HG02610 (cell line): Measurements from ENCODE around the gene BTD.

Experiments used
- ATAC-seq: cut with Tn5 transposase; IDR thresholded peaks from one replicate; pipeline ENCODE4 v1.9.1; 2021; ENCODE audit warnings: mild to moderate bottlenecking, moderate library complexity; ENCODE audit not compliant: unreplicated experiment

Gene BTD

DNA sequence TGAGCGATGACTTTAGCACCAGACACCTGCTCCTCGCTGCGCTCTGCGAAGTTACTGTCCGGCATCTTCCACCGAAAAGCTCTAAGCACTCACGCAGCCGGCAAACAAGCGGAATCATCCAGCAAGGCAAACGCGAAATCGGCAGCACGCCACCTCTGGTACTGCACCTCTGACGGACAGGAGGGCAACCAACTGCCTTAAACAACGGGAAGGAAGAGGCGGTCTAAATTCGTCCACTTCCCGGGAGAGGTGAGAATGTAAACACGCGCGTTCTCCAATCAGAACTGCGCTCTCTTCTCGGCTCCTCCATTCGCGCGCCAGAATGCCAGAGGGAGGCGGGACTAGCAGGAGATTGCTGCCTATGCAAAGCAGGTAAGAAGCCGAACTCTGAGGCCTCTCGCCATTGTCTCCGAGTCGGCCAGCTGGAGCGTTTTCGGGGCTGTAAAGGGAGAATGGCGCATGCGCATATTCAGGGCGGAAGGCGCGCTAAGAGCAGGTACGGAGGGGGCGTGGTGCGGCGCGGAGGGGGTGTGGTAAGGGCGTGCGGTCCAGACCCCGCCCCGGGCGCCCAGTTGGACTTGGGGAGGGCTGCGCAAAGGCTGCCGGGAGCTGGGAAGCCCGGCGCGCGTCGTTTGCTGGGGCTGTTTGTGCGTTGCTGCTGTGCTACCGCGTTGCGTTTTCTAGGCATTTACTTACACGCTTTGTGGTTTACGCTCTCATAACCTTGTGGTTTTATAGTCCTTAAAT is at the start of gene BTD, which contains the start of gene HACL1:
TSS of gene BTD (plus strand) at position 347 of the 747 bp plus-strand sequence. CDS start 33,695 bp downstream, outside the sequence.
TSS of gene HACL1 (minus strand) at position 171 of the 747 bp plus-strand sequence. CDS start at position 65, 106 bp downstream.
- peak; percentile 93 for ATAC-seq

GRCh38 chr3:15551902-15552301 is 49.6 kb upstream of the BTD start:
- ATAC-seq, result no peak

DNA sequence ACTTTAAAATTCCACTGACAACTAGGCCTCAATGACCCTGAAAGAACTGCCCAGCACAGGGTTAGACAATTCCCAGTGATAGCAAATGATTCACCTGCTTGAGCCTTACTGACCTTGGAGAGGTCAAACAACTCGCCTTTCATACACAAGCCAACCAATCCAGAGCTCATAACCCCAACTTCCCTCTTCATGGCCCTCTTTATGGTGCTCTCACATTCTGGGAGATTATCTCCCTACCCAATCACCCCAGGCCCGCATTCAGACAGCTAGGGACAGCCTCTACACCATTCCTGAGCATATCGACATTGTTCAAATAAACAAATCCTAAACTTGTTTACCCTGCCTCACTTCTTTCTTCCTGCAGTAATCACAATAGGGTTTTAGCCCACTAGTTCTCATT is 47.8 kb upstream of the BTD start:
- ATAC-seq, result no peak

DNA sequence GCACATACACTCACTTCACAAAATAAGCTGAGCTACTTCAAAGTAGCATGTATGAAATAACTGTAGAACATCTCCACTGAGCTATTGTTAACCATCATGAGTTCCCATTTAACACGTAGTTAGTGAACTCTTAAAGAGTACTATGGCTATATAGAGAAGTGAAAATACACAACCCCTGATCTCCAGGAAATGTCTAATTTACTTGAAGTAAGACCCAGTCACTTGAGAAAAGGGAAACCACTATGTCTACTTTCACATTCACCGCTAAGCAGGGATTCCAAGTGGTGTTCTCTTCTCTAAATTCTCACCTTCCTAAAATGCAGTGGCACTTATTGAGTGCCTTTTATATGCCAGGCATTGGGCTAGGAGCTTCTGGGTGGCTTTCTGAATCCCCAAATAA is 45.0 kb upstream of the BTD start:
- ATAC-seq, result peak; percentile 88

DNA sequence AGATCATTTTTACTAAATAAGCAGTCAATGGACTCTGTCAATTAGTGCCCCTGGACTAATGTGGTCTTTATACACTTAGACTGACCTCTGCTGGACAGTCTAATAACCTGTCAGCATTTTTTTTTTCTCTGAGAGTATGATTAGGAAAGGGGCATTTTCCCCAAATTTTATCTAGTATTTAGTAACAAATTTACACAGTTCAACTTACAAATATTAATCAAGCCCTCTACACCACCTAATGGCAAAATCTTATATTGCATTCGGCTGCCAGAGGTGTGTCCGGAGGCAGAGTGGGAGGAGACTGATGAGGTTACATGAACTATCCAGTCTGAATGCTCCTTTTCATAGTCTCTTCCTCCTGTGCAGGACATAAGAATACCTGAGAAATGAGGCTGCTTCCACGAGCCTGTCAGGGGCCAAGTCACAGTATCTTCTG is 44.0 kb upstream of the BTD start:
- peak; percentile 63 for ATAC-seq

DNA sequence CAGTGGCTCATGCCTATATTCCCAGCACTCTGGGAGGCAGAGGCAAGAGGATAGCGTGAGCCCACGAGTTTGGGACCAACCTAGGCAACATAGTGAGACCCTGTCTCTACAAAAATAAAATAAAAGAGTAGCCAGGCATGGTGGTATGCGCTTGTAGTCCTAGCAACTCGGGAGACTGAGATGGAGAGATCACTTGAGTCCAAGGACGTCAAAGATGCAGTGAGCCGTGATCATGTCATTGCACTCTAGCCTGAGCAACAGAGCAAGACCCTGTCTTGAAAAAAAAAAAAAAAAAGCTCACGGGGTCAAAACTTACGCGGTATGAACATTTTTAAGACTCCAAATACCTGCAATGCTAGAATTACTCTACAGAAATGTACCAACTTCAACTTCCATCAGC is 43.0 kb upstream of the BTD start:
- ATAC-seq, result no peak

DNA sequence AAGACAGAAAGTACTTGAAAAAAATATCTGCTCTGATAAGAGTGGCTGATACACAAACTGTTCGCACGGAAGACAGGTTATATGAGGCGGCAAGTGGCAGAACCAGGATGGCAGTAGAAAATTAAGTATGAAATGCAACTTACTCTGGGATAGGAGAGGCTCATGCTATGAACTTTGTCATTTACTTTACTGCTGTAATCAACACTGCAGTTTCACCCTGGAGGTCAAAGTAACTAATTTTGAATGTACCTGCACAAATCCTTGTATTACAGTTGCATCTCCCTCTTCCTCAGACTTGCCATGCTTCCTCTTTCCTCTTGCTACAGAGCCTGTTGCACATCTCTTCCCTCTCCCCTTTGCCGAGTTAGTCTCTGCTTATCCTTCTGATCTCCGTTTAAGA is 39.0 kb upstream of the BTD start:
- no peak for ATAC-seq

DNA sequence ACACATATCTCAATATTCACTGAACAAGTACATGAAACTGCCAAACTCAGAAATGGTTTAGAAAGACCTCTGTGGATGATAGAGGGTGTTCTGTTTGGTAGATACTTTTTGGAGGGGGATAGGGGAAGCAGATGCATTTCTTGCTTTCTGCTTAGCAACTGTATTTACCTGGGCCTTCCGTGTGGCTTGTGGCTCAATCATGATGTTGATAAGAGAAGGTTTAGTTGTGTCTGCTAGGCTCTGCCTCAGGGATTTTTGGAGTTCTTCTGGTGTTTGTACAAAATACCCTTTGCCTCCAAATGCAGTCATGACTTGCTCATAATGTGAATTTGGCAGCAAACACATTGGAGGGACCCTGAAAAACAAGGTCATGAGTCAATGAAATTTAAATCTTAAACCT is 38.4 kb upstream of the BTD start:
- ATAC-seq, result no peak

DNA sequence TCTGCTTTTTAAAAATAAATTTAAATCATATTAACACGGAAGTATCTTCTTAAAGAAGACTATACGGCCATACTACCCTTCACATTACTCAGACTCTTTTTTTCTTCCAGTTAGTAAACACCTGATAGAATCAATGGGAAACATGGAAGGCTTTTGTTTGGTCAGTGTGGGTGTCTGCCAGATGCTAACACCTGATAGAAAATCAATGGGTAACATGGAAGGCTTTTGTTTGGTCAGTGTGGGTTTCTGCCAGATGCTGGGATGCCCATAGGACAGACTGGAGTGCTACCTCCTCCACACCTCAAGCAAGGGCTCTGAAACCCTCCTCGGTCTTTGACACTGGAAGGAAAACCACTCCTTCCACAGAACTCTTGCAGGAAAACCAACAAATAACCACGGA is 29.4 kb upstream of the BTD start:
- no peak for ATAC-seq

DNA sequence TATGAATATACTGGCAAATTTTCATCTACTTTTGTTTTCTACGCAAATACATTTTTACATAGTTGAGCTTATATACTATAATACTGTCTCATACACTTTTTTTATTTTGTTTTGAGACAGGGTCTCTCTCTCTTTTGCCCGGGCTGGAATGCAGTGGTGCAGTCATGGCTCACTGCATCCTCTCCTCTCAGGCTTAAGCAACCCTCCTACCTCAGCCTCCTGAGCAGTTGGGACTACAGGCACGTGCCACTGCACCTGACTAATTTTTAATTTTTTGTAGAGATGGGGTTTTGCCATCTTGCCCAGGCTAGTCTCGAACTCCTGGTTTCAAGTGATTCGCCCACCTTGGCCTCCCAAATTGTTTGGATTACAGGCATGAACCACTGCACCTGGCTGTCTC is 26.1 kb upstream of the BTD start:
- ATAC-seq, result no peak

GRCh38 chr3:15576475-15576874 is 25.1 kb upstream of the BTD start:
- ATAC-seq, result no peak

GRCh38 chr3:15578289-15578867 is 23.2 kb upstream of the BTD start:
- no peak for ATAC-seq

DNA sequence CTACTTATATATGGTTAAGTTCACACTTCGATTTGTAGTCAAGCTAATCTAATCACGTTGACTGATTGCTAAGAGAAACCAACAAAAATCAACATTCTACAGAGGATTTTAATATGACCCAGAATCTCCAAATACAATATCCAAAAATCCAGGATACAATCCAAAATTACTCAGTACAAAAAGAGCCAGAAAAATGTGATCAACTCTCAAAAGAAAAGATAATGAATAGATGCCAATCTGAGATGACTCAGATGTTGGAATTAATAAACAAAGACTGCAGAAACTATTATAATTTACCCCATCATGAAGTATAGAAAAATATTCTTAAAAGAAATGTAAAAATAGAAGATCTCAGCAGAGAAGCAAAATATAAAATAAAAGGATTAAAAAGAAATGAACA is 22.5 kb upstream of the BTD start:
- no peak for ATAC-seq

GRCh38 chr3:15581471-15582394 is 19.8 kb upstream of the BTD start:
- ATAC-seq, result no peak

- ATAC-seq, result no peak
Observed at GRCh38 chr3:15585111-15585845, 16.3 kb upstream of the BTD start.

- no peak for ATAC-seq
Observed at GRCh38 chr3:15591242-15591641, 10.3 kb upstream of the BTD start.

DNA sequence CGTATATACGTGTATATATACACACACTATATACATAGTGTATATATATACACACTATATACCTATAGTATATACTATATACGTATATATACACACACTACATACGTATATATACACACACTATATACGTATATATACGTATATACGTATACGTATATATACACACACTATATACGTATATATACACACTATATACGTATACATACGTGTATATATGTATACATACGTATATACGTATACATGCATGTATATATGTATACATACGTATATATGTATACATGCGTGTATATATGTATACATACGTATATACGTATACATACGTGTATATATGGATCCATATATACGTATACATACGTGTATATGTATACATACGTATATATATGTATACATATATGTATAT is 9.6 kb upstream of the BTD start:
- no peak for ATAC-seq

DNA sequence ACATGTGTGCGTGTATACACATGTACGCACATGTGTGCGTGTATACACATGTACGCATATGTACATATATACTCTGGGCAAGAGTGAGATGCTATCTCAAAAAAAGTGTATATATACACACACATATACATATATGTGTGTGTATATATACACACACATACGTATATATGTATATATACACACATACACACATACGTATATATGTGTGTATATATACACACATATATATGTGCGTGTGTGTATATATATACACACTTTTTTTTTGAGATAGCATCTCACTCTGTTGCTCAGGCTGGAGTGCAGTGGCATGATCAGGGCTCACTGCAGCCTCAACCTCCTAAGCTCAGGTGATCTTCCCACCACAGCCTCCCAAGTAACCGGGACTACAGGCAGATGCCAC is 8.6 kb upstream of the BTD start:
- ATAC-seq, result no peak

DNA sequence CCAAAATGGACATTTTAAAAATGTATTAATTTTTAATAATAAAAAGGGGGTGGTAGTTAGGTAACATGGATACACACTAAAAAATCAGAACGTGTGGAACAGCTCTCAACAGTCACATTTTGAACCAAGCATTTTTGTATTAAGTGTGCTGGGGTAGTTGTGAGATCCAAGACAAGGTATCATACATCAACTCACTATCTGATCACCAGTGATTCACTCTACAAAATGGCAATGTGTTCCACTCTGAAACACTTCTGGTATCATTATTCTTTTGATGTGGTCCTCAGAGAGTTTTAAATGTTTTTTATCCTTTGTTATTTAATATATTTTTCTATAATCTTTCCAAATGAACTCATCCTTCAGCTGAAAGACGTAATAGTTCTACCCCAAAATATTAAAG is 5.6 kb upstream of the BTD start:
- ATAC-seq, result no peak

DNA sequence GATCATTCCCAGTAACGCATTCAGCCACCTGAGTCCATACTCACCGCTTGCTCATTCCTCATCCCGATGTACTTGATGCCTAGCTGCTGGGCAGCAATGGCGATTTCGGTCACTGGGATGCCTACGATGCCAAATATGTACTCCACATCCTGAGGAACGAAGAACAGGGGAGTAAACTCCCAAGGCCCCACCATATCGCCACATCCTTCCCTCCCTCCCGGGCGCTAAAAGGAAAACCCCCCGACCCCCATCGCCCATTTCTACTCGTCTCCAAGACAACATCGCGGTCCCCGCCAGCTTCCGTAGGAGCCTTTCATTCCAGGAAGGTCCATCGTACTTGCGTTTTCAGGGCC is 523 bp upstream of the BTD start:
- ATAC-seq, result peak; percentile 6

DNA sequence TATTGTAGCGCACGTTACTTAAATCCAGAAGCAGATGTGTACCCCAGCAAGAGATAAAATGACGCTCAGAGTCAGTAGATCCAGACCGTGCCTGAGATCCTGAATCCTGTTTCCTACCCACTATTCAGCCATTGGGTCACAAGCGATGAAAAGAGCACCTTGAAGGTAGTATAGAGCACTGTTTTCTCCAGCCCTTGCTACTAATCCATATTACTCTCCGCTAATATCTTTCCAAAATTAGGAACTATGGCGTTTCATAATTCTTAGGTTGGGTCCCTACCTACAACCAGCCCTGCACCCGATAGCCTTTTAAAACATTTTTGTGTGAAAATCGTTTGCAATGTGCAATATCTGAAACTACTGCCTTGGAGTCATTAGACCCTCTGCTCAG is 596 bp downstream of the BTD start:
- peak; percentile 8 for ATAC-seq
